ENCODE results near the gene KRTAP5-3.

KRTAP5-3 gene

DNA sequence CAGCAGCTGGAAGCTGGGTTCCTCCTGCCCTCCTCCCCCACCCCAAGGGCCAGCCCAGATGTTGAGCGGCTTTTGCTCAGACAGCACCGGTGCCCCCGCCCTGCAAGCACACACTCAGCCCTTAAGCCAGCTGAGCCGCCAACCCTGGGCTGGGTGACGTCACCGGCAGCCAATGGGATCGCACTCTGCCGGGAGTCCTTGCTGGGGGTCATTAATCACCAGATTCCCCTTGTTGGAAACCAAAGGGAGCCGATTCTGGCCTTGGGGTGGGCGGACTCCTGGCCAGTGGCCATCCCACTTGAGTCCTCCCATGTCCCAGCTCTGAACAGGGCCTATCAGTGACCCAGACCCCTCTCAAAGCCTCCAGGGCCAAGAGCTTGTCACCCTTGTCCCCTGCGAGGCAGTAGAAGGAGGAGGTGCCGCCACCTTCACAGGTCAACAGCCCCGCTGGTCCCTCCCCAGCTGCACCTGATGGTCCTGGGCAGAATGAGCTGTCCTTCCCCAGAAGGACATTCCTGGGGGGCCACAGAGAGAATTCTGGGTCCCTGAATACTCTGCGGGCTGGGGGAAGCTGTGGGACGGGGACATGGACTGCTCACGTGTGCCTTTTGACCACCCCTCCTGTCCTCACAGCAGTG is 43.6 kb downstream of the KRTAP5-3 start:
- no peak for DNase-seq (ENCODE audit: low read depth)

DNA sequence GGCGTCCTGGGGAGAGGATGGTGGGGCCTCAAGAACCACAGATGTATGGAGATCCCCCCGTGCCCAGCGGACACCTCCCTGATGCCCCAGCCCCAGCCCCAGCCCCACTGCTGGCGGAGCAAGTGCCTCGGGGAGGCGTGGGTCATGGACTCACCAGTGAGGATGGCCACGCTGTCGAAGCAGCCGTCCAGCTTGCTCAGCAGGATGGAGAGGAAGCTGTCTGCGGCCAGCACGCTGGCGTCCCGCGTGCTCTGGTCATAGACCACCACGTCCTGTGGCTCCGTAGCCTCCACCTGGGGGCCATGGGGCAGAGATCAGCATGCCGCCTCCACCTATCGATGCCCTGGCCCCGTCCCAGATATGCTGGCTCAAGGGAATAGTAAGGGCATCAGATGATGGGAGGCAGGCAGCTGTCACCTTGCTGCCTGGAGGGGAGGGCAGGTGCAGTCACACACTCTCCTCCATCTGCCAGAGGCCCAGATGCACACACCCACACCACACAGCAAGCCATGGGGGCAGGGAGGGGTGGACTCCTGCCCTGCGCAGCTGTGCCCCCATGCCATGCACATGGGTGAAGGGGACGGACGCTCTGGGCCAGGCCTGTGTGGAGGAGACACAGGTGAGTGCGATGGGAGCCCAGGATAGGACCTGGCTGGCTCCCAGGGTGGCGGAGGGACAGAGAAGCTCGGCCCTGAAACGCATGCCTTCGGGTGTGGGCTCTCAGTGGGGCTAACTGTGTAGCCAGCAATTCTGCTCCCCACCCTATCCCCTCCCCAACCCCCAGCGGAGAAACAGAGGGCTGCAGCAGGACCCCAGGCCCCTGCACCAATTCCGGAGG is 44.3 kb downstream of the KRTAP5-3 start:
- DNase-seq (ENCODE audit: low read depth), result no peak

DNA sequence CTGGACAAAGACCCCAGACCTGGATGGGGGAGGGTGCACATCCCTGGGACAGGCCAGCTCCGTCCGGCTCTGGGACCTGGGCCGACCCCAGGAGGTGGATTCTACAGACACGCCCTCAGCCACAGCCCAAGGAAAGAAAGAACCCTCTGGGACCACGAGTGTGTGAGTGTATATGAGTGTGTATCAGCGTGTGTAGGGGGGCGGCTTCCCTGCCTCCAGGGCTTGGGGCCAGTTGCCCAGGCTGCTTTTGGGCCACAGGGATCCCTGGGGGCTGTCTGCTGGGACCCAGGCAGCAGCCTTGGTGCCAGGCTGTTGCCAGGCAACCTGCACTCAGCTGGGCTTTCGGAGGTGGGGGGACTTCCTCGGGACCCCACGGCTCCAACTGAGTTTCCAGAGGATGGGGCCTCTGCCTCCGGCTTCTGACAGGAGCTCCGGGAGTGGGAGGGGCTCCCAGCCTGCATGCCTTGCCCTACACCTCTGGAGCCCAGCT is 45.1 kb downstream of the KRTAP5-3 start:
- no peak for DNase-seq (ENCODE audit: low read depth)

DNA sequence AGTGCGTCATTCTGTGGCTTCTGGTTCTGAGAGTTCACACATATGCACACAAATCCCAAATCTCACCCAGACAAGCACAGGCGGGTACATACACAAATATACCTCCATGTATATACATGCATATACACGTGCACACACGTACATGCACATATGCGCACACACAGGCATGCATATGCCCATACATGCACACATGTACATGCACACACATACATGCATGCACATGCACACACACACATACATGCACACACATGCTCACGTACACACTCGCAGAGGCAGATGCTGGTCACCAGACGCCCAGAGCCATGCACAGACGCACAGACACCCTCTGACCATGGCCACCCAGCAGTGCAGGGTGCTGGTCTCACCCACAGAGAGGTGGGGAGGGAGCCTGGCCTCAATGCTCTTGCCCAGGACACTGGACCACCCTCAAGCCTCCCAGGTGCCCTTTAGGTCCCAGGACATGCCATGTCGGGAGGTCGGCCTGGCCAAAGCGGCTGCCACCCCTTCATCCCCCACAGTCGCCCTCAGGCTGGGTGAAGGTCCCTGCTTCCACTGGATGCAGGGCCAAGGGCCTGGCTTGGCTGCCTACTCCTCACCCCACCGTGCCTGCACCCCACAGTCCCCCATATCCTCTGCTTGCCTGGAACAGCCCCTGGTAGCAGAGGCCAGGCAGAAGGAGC is 45.7 kb downstream of the KRTAP5-3 start:
- DNase-seq (ENCODE audit: low read depth), result no peak

DNA sequence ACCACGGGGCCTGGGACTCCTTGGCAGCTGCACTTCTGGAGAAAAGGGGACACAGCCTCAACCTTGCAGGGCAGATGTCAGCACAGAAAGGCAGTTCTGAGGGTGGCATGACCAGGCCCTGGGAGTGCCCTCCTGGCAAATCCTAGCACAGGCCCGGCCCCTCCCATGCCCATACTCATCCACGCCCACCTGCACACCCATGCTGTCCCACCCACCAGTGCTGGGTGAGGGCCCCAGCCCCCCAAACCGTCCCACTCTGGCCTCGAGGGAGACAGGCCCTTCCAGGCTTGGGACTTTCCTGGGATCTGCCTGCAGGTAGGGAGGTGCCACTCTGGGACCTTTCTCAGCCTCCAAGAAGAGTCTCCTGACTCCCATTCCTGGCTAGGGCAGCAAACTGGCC is 46.3 kb downstream of the KRTAP5-3 start:
- no peak for DNase-seq (ENCODE audit: low read depth)

DNA sequence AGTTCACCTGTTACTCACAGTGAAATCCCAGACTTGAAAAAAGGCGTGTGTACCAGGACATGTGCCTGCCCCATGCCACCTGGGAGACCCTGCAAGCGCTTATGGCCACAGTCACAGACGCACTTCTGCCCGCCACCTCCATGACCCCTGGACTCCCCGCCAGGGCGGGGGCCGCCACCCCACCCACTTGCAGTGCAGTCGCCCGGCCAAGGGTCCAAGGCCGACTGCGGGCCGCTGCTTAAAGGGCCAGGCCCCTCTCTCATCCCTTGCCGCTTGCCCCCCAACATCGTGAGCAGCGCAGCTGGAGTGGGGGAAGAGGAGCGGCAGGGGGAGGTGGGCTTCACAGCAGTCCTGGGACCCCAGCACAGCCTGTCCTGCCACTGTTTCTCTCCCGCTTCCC is 47.0 kb downstream of the KRTAP5-3 start:
- no peak for DNase-seq (ENCODE audit: low read depth)

DNA sequence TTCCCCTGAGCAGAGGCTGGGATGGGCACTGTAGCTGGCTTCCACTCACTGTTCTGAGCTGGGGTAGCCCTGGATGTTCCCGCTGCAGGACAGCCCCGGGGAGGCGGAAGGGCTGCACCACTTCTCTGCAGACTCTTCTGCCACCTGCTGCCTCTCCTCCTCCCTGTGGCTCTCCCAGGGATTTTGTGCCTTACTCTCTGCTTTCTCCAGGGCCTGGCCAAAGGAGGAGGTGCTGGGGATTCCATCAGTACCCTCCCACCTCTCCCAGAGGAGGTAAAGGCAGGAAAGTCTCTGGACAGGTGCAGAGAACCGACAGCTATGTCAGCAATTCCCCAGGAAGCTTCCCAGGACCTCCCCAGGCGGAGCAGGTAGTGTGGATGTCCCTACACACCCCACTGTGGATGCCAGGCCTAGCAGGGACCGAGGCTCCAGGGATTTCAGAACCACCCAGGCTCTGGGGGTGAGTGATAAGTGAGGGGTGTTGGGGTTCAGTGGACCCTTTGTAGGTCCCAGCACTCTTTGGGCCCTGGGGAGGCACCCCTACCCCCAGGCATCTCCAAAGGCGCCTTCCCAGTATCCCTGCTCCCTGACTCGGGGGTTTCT is 47.5 kb downstream of the KRTAP5-3 start:
- no peak for DNase-seq (ENCODE audit: low read depth)

DNA sequence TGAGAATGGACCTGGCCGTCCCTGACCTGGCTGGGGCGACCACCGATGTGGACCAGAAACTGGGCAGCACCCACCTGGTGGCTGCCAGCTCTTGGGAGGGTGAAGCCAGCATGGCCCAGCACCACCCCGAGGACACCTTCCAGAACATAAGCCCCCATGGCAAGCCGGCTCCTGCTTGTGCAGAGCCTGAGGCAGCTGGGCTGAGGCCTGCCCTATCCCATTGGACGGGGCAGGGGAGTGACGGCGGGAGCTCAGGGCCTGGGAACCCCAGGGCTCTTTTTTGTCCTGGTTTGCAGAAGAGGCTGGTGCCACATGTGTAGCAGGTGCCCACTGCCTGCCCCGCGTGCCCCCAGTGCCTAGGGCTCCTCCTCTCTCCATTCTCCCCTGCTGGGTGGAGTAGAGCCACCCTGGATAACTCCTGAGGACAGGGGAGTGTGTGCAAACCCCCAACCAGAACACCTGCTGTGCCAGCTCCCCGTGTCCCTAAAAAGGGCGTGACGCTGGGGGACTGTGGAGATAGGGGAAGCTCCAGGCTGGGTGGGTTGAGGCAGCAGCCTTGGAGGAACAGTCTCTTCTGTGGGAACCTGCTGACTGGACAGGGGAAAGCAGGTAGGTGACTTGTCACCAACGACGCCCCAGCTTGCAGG is 48.1 kb downstream of the KRTAP5-3 start:
- no peak for DNase-seq (ENCODE audit: low read depth)

DNA sequence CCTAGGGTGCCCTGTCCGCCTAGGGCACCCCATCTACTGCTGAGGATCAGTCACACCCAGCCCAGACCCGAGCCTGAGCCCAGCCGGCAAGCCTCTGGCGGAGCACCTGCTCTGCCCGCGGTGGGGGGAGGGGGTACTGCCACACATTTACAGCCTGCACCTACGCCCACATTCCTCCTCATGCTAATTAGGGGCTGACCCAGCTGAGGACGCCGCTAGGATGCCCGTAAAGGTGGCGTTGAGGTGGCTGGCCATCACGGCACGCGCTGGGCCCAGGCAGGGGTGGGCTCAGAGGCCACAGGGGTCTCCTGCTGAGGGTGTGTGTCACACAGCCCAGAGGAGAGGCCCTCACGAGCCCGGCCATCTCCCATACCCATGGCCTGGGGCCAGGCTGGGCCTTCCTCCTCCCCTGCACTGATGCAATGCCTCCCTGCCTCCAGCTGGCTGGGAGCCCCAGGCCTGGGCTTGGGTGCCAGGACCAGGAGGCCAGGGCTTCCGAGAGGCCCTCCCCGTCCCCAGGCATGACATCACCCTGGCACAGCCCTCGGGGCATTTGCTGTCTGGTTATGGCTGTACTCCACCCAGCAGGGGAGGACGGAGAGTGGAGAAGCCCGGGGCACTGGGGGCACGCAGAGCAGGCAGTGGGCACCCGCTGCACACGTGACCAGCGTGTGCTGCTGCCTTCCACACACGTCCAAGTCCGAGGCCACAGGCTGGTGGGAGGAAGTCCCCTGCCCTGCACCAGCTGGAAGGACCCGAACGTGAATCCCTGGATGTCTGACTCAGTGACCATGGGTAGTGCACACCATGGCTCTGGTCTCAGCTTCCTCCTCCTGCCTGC is 48.9 kb downstream of the KRTAP5-3 start:
- no peak for DNase-seq (ENCODE audit: low read depth)

DNA sequence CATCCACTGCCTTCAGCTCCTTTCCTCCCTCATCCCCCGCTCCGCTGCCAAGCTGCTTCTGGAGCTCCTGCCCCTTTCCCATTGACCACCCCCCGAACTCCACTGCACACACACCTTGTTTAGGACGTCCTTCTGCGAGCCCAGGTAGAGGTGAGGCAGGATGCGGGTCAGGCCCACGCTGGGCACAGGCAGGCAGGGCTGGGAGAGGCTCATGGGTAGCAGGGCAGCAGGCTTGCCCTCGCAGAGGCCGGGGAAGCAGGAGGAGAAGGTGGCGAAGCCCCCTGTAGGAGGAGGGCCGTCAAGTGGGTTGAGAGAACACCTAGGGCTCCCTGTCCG is 49.5 kb downstream of the KRTAP5-3 start:
- DNase-seq (ENCODE audit: low read depth), result no peak

DNA sequence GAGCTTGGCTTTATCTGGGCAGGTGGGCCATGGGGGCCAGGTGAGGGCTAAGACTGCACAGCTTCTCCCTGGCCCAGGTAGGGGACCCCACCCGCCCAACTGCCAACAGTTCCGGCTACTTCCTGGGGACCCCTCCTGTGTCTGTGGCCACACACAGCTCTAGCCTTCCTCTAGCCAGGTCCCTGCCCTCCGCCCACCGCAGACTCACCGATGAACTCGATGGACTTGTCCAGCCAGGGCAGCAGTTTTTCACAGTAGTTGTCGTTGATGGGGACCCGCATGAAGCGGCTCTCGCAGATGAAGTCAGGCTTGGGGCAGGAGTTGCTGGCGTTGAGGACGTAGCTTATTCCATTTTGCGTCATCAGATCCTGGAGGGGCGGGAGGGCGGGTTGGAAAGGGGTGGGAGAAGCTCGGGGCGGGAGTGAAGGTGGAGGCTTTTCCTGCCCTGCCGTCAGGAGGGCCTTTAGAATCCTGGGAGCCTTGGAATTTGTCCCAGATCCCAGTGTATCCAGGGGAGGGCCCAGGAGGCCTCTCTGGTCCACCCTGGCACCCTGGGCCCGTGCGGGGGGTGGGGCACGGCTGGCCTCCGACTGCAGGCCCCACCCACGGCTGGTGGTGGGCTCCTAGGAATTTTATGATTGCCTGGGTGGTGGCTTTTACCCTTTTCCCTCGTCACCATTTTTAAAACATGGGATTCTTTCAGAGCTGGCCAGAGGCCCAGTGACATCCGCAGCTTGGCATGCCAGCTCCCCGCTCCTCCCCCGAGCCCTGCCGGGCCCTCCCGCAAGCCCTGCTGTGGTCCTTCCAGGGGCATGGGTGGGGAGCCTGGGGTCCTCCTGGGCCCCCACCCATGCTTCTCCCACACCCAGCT is 50.1 kb downstream of the KRTAP5-3 start:
- no peak for DNase-seq (ENCODE audit: low read depth)
